GM23338 (cell line): ENCODE measurements around the gene PNP. TPM values are rescaled to one million over a fixed set of nuclear protein-coding genes. Genes with fewer than 3 reads are reported as not detected.

Source experiments
- ATAC-seq: fragments of 200-7000 bp; cut with Tn5 transposase; 3 replicates; pipeline ENCODE4 v1.9.1; 2020
- DNase-seq: peaks from one replicate; pipeline ENCODE4 v3.0.0-alpha.2; 2015; ENCODE audit warnings: low spot score
- H2AFZ ChIP-seq: fragments of 200-600 bp; sonication (generic); 2 replicates; pipeline ENCODE4 v1.8.0; 2016; ENCODE audit warnings: antibody characterized with exemption, mild to moderate bottlenecking, moderate library complexity
- H3F3A ChIP-seq: fragments of 200-600 bp; sonication (generic); replicated peaks from 2 replicates; pipeline ENCODE4 v1.8.0; 2017; ENCODE audit warnings: antibody characterized with exemption, mixed run types, low read depth
- H3K27ac ChIP-seq: fragments of 200-600 bp; sonication (generic); 2 replicates; pipeline ENCODE4 v1.6.1; 2016; ENCODE audit warnings: low read depth
- H3K27me3 ChIP-seq: fragments of 200-600 bp; sonication (generic); 2 replicates; pipeline ENCODE4 v1.8.0; 2016; ENCODE audit warnings: mild to moderate bottlenecking, mixed run types, moderate library complexity; ENCODE audit not compliant: insufficient read depth
- H3K36me3 ChIP-seq: fragments of 200-600 bp; sonication (generic); 2 replicates; pipeline ENCODE4 v1.8.0; 2016; ENCODE audit warnings: mild to moderate bottlenecking; ENCODE audit not compliant: insufficient read depth
- H3K4me1 ChIP-seq: fragments of 200-600 bp; sonication (generic); 2 replicates; pipeline ENCODE4 v1.8.0; 2016; ENCODE audit warnings: mild to moderate bottlenecking, moderate library complexity; ENCODE audit not compliant: insufficient read depth
- H3K4me2 ChIP-seq: fragments of 200-600 bp; sonication (generic); 2 replicates; pipeline ENCODE4 v1.7.1; 2017; ENCODE audit warnings: mixed run types
- H3K4me3 ChIP-seq: fragments of 200-600 bp; sonication (generic); 2 replicates; pipeline ENCODE4 v1.6.1; 2016; ENCODE audit warnings: mixed run types
- H3K79me2 ChIP-seq: fragments of 200-600 bp; sonication (generic); replicated peaks from 2 replicates; pipeline ENCODE4 v1.8.0; 2017; ENCODE audit warnings: mild to moderate bottlenecking; ENCODE audit not compliant: insufficient read depth
- H3K9me2 ChIP-seq: fragments of 200-600 bp; sonication (generic); 2 replicates; pipeline ENCODE4 v1.8.0; 2017; ENCODE audit not compliant: insufficient read depth
- H4K20me1 ChIP-seq: fragments of 200-600 bp; sonication (generic); replicated peaks from 2 replicates; pipeline ENCODE4 v1.8.0; 2017; ENCODE audit warnings: mild to moderate bottlenecking; ENCODE audit not compliant: insufficient read depth
- H3K27ac Mint-ChIP-seq: 2 replicates; pipeline ENCODE4 v1.8.0; 2020; ENCODE audit warnings: inconsistent platforms, mild to moderate bottlenecking, moderate library complexity, mixed read lengths
- H3K27me3 Mint-ChIP-seq: 3 replicates; pipeline ENCODE4 v1.8.0; 2022; ENCODE audit warnings: low read depth, mild to moderate bottlenecking, moderate library complexity, mixed read lengths, inconsistent platforms; ENCODE audit not compliant: insufficient read depth, poor library complexity
- H3K36me3 Mint-ChIP-seq: 3 replicates; pipeline ENCODE4 v1.8.0; 2021; ENCODE audit warnings: low read depth, mild to moderate bottlenecking, inconsistent platforms, moderate library complexity, mixed read lengths
- H3K4me1 Mint-ChIP-seq: 3 replicates; pipeline ENCODE4 v1.8.0; 2020; ENCODE audit warnings: mild to moderate bottlenecking, inconsistent platforms, mixed read lengths
- H3K4me3 Mint-ChIP-seq: 3 replicates; pipeline ENCODE4 v1.8.0; 2021; ENCODE audit warnings: moderate library complexity, mild to moderate bottlenecking, inconsistent platforms, mixed read lengths
- H3K9me3 Mint-ChIP-seq: 3 replicates; pipeline ENCODE4 v1.8.0; 2020; ENCODE audit warnings: moderate library complexity, mild to moderate bottlenecking, inconsistent platforms, mixed read lengths
- EZH2 ChIP-seq: fragments of 200-600 bp; sonication (generic); IDR thresholded peaks from one replicate; pipeline ENCODE4 v1.8.0; 2017; ENCODE audit warnings: antibody characterized with exemption, mild to moderate bottlenecking, low read depth; ENCODE audit not compliant: unreplicated experiment
- EZH2phosphoT487 ChIP-seq: fragments of 200-600 bp; sonication (generic); IDR thresholded peaks from one replicate; pipeline ENCODE4 v1.8.1; 2018; ENCODE audit warnings: antibody characterized with exemption; ENCODE audit not compliant: unreplicated experiment
- POLR2AphosphoS5 ChIP-seq: IDR thresholded peaks from 2 replicates; pipeline ENCODE4 v1.6.1; 2016; ENCODE audit warnings: antibody characterized with exemption, low read depth
- STAT1 ChIP-seq: IDR thresholded peaks from one replicate; pipeline ENCODE4 v1.6.1; 2016; ENCODE audit warnings: antibody characterized with exemption; ENCODE audit not compliant: unreplicated experiment
- ZNF462 ChIP-seq: fragments of 250-450 bp; sonication (Bioruptor Pico); IDR thresholded peaks from 2 replicates; pipeline ENCODE4 v1.5.0; 2020; ENCODE audit warnings: mild to moderate bottlenecking, moderate library complexity
- polyA plus RNA-seq: library from polyadenylated mRNA; unstranded; fragments of >200 nt; fragmentation: Nextera tagmentation; extraction: Ambion mirVana; gene quantifications from 2 replicates; pipeline ENCODE4 v1.2.1, GENCODE V29; 2016
- total RNA-seq: library from RNA; depleted of rRNA; stranded (reverse); fragments of >200 nt; shearing (Covaris generic); gene quantifications from 2 replicates; pipeline ENCODE4 v1.2.3, GENCODE V29; 2014
- TF ChIP-seq, protein P1 (sequence below): IDR thresholded peaks from 2 replicates; pipeline ENCODE4 v1.6.1; 2016; ENCODE audit warnings: antibody characterized with exemption
- TF ChIP-seq, protein P2 (sequence below): IDR thresholded peaks from one replicate; pipeline ENCODE4 v1.6.1; 2018; ENCODE audit warnings: antibody characterized with exemption; ENCODE audit not compliant: unreplicated experiment

PNP gene
- total and polyA plus RNA-seq, 2 experiments from 2014 or later: 60.7 to 102 TPM

GRCh38 chr14:20498622-20499021 is 29.4 kb downstream of the PNP start:
- Histone ChIP-seq H3K27ac (peak overlapping the region; percentile 40; the same call in 1 of the 2 replicates), H3K9me2 (no peaks in the 10 kb centered on the region; the same call in 1 of the 2 replicates), H3K4me3 (no peak overlapping the region), H3K36me3 (no peaks in the 10 kb centered on the region), H4K20me1 (no peaks in the 10 kb centered on the region), H3K27me3 (no peaks in the 10 kb centered on the region), H3K4me1 (peaks cover 21% of the 10 kb centered on the region), H3K4me2 (peak overlapping the region; percentile 5; the same call in 1 of the 2 replicates), H3K79me2 (no peaks in the 10 kb centered on the region), H3F3A (peaks cover 2% of the 10 kb centered on the region; the same call in 1 of the 2 replicates), H2AFZ (peak overlapping the region; percentile 45)
- no peak for DNase-seq
- no peak for ATAC-seq
- Mint-ChIP-seq H3K4me3 (no peak overlapping the region), H3K4me1 (peaks cover 36% of the 10 kb centered on the region), H3K9me3 (peaks cover 3% of the 10 kb centered on the region; the same call in 2 of the 3 replicates), H3K36me3 (peaks cover under 1% of the 10 kb centered on the region; the same call in 2 of the 3 replicates), H3K27ac (peak overlapping the region; percentile 34), H3K27me3 (peaks cover 3% of the 10 kb centered on the region)
- TF ChIP-seq STAT1 (no peak), EZH2 (no peak), EZH2phosphoT487 (no peak), POLR2AphosphoS5 (no peak), ZNF462 (CRISPR knock-in tag) (no peak)
- TF ChIP-seq, protein P1, sequence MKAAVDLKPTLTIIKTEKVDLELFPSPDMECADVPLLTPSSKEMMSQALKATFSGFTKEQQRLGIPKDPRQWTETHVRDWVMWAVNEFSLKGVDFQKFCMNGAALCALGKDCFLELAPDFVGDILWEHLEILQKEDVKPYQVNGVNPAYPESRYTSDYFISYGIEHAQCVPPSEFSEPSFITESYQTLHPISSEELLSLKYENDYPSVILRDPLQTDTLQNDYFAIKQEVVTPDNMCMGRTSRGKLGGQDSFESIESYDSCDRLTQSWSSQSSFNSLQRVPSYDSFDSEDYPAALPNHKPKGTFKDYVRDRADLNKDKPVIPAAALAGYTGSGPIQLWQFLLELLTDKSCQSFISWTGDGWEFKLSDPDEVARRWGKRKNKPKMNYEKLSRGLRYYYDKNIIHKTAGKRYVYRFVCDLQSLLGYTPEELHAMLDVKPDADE: no peak
- TF ChIP-seq, protein P2, sequence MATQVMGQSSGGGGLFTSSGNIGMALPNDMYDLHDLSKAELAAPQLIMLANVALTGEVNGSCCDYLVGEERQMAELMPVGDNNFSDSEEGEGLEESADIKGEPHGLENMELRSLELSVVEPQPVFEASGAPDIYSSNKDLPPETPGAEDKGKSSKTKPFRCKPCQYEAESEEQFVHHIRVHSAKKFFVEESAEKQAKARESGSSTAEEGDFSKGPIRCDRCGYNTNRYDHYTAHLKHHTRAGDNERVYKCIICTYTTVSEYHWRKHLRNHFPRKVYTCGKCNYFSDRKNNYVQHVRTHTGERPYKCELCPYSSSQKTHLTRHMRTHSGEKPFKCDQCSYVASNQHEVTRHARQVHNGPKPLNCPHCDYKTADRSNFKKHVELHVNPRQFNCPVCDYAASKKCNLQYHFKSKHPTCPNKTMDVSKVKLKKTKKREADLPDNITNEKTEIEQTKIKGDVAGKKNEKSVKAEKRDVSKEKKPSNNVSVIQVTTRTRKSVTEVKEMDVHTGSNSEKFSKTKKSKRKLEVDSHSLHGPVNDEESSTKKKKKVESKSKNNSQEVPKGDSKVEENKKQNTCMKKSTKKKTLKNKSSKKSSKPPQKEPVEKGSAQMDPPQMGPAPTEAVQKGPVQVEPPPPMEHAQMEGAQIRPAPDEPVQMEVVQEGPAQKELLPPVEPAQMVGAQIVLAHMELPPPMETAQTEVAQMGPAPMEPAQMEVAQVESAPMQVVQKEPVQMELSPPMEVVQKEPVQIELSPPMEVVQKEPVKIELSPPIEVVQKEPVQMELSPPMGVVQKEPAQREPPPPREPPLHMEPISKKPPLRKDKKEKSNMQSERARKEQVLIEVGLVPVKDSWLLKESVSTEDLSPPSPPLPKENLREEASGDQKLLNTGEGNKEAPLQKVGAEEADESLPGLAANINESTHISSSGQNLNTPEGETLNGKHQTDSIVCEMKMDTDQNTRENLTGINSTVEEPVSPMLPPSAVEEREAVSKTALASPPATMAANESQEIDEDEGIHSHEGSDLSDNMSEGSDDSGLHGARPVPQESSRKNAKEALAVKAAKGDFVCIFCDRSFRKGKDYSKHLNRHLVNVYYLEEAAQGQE: no peak
